Measurements from ENCODE around the gene THRA. TPM values are rescaled to one million over a fixed set of nuclear protein-coding genes. Genes with fewer than 3 reads are reported as not detected.

The THRA gene
- total RNA-seq, 1 experiment from 2014 or later = 107 TPM

DNA sequence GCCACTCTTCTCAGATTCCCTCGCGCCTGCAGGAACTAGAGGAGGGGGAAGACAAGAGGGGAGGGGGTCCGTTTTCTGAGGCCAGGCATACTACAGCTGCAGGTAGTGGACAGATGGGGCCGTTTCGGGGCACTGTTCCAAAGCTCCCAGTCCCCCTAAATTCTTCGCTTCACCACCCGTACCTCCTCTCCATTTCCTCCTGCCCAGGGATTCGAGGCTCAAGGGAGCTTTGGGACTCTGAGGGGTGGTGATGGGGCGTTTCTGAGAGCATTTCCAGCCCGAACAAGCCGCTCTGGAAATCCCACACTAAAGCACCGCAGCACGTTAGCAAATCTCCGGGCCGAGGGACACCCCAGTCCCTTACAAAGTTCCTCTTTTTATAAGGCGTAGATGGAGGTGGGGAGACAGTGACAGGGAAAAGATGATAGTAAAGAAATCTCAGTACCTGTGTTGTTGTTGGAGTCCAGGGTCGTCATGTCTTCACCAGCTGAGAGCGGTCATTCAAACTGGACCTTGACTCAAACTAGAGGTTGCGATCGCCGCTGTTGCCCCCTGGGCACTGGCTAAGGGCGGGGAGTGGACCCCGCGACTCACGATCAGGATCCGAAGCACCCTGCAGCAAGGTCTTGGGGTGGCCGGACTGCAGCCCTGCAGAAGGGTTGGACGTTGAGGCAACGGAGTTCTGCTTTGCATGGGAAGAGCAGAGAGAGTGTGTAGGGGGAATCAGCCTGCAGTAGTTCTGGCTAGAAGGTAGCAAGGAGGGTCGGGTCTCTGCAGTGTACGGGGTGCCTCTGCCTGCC lies 37.1 kb downstream of the THRA start:
- Mint-ChIP-seq H3K4me1 (ENCODE audit: low read depth, unreplicated experiment) (peaks cover 80% of the 10 kb centered on the region), H3K4me3 (ENCODE audit: low read depth, unreplicated experiment) (peak overlapping the region; percentile 80), H3K9me3 (ENCODE audit: low read depth, unreplicated experiment) (no peaks in the 10 kb centered on the region), H3K36me3 (ENCODE audit: insufficient read depth, unreplicated experiment) (peaks cover 71% of the 10 kb centered on the region), H3K27ac (ENCODE audit: unreplicated experiment) (peak overlapping the region; percentile 85), H3K27me3 (ENCODE audit: unreplicated experiment) (no peaks in the 10 kb centered on the region)
- CTCF ChIA-PET = interaction anchor here (0.5 to 16.6 kb wide), 103 partner anchors 10 to 1502 kb away, joined by 3 to 1006 read pairs (median 5); partner anchors contain the start of genes CASC3, CDC6, CSF3 and IKZF3
- TSS peak; percentile 88 for BruUV-seq (replicated peaks)
- peak; percentile 66 for DNase-seq
- TF ChIP-seq, protein P1, sequence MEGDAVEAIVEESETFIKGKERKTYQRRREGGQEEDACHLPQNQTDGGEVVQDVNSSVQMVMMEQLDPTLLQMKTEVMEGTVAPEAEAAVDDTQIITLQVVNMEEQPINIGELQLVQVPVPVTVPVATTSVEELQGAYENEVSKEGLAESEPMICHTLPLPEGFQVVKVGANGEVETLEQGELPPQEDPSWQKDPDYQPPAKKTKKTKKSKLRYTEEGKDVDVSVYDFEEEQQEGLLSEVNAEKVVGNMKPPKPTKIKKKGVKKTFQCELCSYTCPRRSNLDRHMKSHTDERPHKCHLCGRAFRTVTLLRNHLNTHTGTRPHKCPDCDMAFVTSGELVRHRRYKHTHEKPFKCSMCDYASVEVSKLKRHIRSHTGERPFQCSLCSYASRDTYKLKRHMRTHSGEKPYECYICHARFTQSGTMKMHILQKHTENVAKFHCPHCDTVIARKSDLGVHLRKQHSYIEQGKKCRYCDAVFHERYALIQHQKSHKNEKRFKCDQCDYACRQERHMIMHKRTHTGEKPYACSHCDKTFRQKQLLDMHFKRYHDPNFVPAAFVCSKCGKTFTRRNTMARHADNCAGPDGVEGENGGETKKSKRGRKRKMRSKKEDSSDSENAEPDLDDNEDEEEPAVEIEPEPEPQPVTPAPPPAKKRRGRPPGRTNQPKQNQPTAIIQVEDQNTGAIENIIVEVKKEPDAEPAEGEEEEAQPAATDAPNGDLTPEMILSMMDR (IDR thresholded peaks at IDR 0.05; ENCODE audit: unreplicated experiment) = no peak
- intact Hi-C loops (cut with micrococcal nuclease; ENCODE audit: unreplicated experiment) = loop anchor here (1.0 to 5.0 kb wide), 3 partner anchors 120 to 483 kb away; partner anchors contain the start of gene PSMD3

DNA sequence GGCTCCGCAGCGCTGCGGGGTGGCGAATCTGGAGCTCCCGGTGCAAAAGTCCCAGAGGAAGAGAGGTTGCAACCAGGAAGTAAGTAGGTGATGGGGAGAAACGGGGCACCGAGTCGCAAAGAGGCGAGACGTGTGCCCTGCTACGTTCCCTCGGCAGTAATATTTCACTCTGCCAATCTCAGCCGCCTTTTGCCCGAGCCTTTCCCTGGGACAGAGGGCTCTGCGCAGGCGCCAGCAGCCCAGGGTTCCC lies 37.6 kb downstream of the THRA start, which contains the start of gene NR1D1:
Gene NR1D1, minus strand, starts transcription at position 171 of the 250 bp plus-strand sequence. CDS start 495 bp downstream, outside the sequence.
- TF ChIP-seq, protein P1 (IDR thresholded peaks at IDR 0.05; ENCODE audit: unreplicated experiment) = no peak

DNA sequence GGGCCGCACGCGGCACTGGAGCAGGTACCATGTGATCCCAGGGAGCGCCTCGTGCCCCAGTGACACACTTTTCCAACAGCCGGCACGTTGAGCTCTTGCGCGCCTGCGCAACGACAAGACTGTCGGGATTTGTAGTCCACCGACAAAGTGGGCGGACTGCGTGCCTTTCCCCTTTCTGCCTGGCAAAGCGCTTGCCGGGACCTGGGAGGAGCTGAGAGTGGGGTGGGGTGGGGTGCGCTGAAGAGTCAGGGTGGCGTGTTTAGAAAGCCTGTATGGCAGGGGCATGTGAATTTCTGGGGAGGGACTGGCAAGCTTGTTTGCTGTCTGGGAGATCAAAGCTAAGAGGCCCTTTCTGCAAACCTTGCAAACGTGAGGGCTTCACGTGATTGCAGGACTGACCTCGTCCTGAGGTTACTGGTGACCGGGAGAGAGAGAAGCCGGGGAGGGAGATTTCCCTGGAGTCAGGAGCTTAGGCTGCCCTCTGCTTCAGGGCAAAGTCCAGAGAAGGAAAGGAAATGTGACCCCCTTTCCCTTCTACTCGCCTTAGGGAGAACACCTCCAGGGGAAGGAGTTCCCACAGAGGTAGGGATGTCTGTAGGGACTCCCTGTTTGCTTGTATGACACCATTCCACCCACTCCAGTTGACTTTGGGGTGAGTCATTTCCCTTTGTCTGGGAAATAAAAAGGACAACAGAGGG lies 38.1 kb downstream of the THRA start:
- intact Hi-C loops (cut with micrococcal nuclease; ENCODE audit: unreplicated experiment) = loop anchor here (1.0 kb wide), 1 partner anchor 67 kb away; no protein-coding TSS in a partner anchor
- CTCF ChIA-PET = interaction anchor here (0.5 to 16.6 kb wide), 110 partner anchors 11 to 1501 kb away, joined by 3 to 1006 read pairs (median 4); partner anchors contain the start of genes CASC3, CDC6, CSF3 and ERBB2
- Mint-ChIP-seq H3K27me3 (ENCODE audit: unreplicated experiment) (no peaks in the 10 kb centered on the region), H3K27ac (ENCODE audit: unreplicated experiment) (peak overlapping the region; percentile 85), H3K9me3 (ENCODE audit: low read depth, unreplicated experiment) (no peaks in the 10 kb centered on the region), H3K36me3 (ENCODE audit: insufficient read depth, unreplicated experiment) (peaks cover 61% of the 10 kb centered on the region), H3K4me3 (ENCODE audit: low read depth, unreplicated experiment) (peak overlapping the region; percentile 80), H3K4me1 (ENCODE audit: low read depth, unreplicated experiment) (peaks cover 90% of the 10 kb centered on the region)
- TF ChIP-seq, protein P1 (IDR thresholded peaks at IDR 0.05; ENCODE audit: unreplicated experiment) = no peak
- TSS peak; percentile 90 for BruUV-seq (replicated peaks)
- DNase-seq = peak; percentile 100

More for the DNA sequence above, 37.6 kb downstream of the THRA start, which contains the start of gene NR1D1:
- no peak for DNase-seq
- intact Hi-C loops (cut with micrococcal nuclease; ENCODE audit: unreplicated experiment) = no loop called here
- Mint-ChIP-seq H3K9me3 (ENCODE audit: low read depth, unreplicated experiment) (no peaks in the 10 kb centered on the region), H3K4me3 (ENCODE audit: low read depth, unreplicated experiment) (peak within 1 kb of the TSS; percentile 80), H3K4me1 (ENCODE audit: low read depth, unreplicated experiment) (peaks cover 86% of the 10 kb centered on the region), H3K27ac (ENCODE audit: unreplicated experiment) (peak within 1 kb of the TSS; percentile 85), H3K27me3 (ENCODE audit: unreplicated experiment) (no peaks in the 10 kb centered on the region), H3K36me3 (ENCODE audit: insufficient read depth, unreplicated experiment) (peaks cover 66% of the 10 kb centered on the region)
- BruUV-seq (replicated peaks) = no TSS peak
- CTCF ChIA-PET = interaction anchor here (0.5 to 16.6 kb wide), 102 partner anchors 11 to 1502 kb away, joined by 3 to 1006 read pairs (median 4); partner anchors contain the start of genes CASC3, CDC6, CSF3 and LRRC3C

Measured in Calu3 (cell line).